Activated naive CD4-positive, alpha-beta T cell treated with anti-CD3 and anti-CD28 coated beads, Interleukin-2, amount 50 U/mL, for 24 hours (primary cell): ENCODE results near the gene TNS1.

Experiments used
- H3K27ac Mint-ChIP-seq: one replicate; pipeline ENCODE4 v1.8.0; 2021; ENCODE audit warnings: mild to moderate bottlenecking, mixed read lengths
- H3K27me3 Mint-ChIP-seq: one replicate; pipeline ENCODE4 v1.8.0; 2021; ENCODE audit warnings: mixed read lengths
- H3K36me3 Mint-ChIP-seq: one replicate; pipeline ENCODE4 v1.8.0; 2021; ENCODE audit warnings: mixed read lengths
- H3K4me1 Mint-ChIP-seq: one replicate; pipeline ENCODE4 v1.8.0; 2021; ENCODE audit warnings: mixed read lengths
- H3K4me3 Mint-ChIP-seq: one replicate; pipeline ENCODE4 v1.8.0; 2021; ENCODE audit warnings: mild to moderate bottlenecking, mixed read lengths
- H3K9me3 Mint-ChIP-seq: one replicate; pipeline ENCODE4 v1.8.0; 2021; ENCODE audit warnings: mixed read lengths

TNS1 gene

GRCh38 chr2:217920879-217921603 lies 81.8 kb downstream of the TNS1 start:
- Mint-ChIP-seq H3K9me3 (no peaks in the 10 kb centered on the region), H3K4me1 (no peaks in the 10 kb centered on the region), H3K27me3 (peaks cover 1% of the 10 kb centered on the region), H3K4me3 (no peak overlapping the region), H3K27ac (no peak overlapping the region), H3K36me3 (no peaks in the 10 kb centered on the region)

- H3K27me3 Mint-ChIP-seq: peaks cover 1% of the 10 kb centered on the region
- no peak overlapping the region for H3K4me3 Mint-ChIP-seq
- no peaks in the 10 kb centered on the region for H3K36me3 Mint-ChIP-seq
- no peak overlapping the region for H3K27ac Mint-ChIP-seq
- no peaks in the 10 kb centered on the region for H3K9me3 Mint-ChIP-seq
- H3K4me1 Mint-ChIP-seq: no peaks in the 10 kb centered on the region
Measured at GRCh38 chr2:217919781-217920351, 82.9 kb downstream of the TNS1 start.

- no peak overlapping the region for H3K4me3 Mint-ChIP-seq
- H3K27ac Mint-ChIP-seq: no peak overlapping the region
- H3K9me3 Mint-ChIP-seq: no peaks in the 10 kb centered on the region
- no peaks in the 10 kb centered on the region for H3K36me3 Mint-ChIP-seq
- H3K27me3 Mint-ChIP-seq: peaks cover 1% of the 10 kb centered on the region
- H3K4me1 Mint-ChIP-seq: no peaks in the 10 kb centered on the region
Measured at GRCh38 chr2:217919204-217919603, 83.6 kb downstream of the TNS1 start.

- H3K27ac Mint-ChIP-seq: no peak overlapping the region
- no peaks in the 10 kb centered on the region for H3K4me1 Mint-ChIP-seq
- H3K9me3 Mint-ChIP-seq: no peaks in the 10 kb centered on the region
- peaks cover 1% of the 10 kb centered on the region for H3K27me3 Mint-ChIP-seq
- H3K36me3 Mint-ChIP-seq: no peaks in the 10 kb centered on the region
- no peak overlapping the region for H3K4me3 Mint-ChIP-seq
Measured at GRCh38 chr2:217918308-217919024, 84.3 kb downstream of the TNS1 start.

- Mint-ChIP-seq H3K9me3 (no peaks in the 10 kb centered on the region), H3K27me3 (peaks cover 1% of the 10 kb centered on the region)
Measured at GRCh38 chr2:217916504-217917254, 86.1 kb downstream of the TNS1 start.

GRCh38 chr2:217915706-217916105 lies 87.1 kb downstream of the TNS1 start:
- no peaks in the 10 kb centered on the region for H3K36me3 Mint-ChIP-seq
- H3K27me3 Mint-ChIP-seq: peaks cover 1% of the 10 kb centered on the region
- H3K4me1 Mint-ChIP-seq: no peaks in the 10 kb centered on the region
- H3K4me3 Mint-ChIP-seq: no peak overlapping the region
- no peaks in the 10 kb centered on the region for H3K9me3 Mint-ChIP-seq
- no peak overlapping the region for H3K27ac Mint-ChIP-seq

More at GRCh38 chr2:217916504-217917254, 86.1 kb downstream of the TNS1 start:
- no peaks in the 10 kb centered on the region for H3K36me3 Mint-ChIP-seq
- H3K4me3 Mint-ChIP-seq: no peak overlapping the region
- H3K27ac Mint-ChIP-seq: no peak overlapping the region
- no peaks in the 10 kb centered on the region for H3K4me1 Mint-ChIP-seq

GRCh38 chr2:217914878-217915277 lies 87.9 kb downstream of the TNS1 start:
- Mint-ChIP-seq H3K27ac (no peak overlapping the region), H3K9me3 (no peaks in the 10 kb centered on the region), H3K36me3 (no peaks in the 10 kb centered on the region), H3K4me1 (no peaks in the 10 kb centered on the region), H3K4me3 (no peak overlapping the region), H3K27me3 (peaks cover 1% of the 10 kb centered on the region)

- Mint-ChIP-seq H3K4me3 (no peak overlapping the region), H3K27ac (no peak overlapping the region), H3K27me3 (peaks cover 1% of the 10 kb centered on the region), H3K36me3 (no peaks in the 10 kb centered on the region), H3K4me1 (no peaks in the 10 kb centered on the region), H3K9me3 (no peaks in the 10 kb centered on the region)
Measured at GRCh38 chr2:217914078-217914477, 88.7 kb downstream of the TNS1 start.

GRCh38 chr2:217913436-217913835 lies 89.4 kb downstream of the TNS1 start:
- Mint-ChIP-seq H3K4me3 (no peak overlapping the region), H3K4me1 (no peaks in the 10 kb centered on the region), H3K9me3 (no peaks in the 10 kb centered on the region), H3K27ac (no peak overlapping the region), H3K27me3 (peaks cover 1% of the 10 kb centered on the region), H3K36me3 (no peaks in the 10 kb centered on the region)

GRCh38 chr2:217912098-217913024 lies 90.4 kb downstream of the TNS1 start:
- no peak overlapping the region for H3K27ac Mint-ChIP-seq
- no peaks in the 10 kb centered on the region for H3K36me3 Mint-ChIP-seq
- no peak overlapping the region for H3K4me3 Mint-ChIP-seq
- H3K4me1 Mint-ChIP-seq: no peaks in the 10 kb centered on the region
- no peaks in the 10 kb centered on the region for H3K9me3 Mint-ChIP-seq
- H3K27me3 Mint-ChIP-seq: peaks cover 4% of the 10 kb centered on the region

- peaks cover 7% of the 10 kb centered on the region for H3K27me3 Mint-ChIP-seq
- no peak overlapping the region for H3K4me3 Mint-ChIP-seq
- H3K27ac Mint-ChIP-seq: no peak overlapping the region
- no peaks in the 10 kb centered on the region for H3K36me3 Mint-ChIP-seq
- no peaks in the 10 kb centered on the region for H3K9me3 Mint-ChIP-seq
- no peaks in the 10 kb centered on the region for H3K4me1 Mint-ChIP-seq
Measured at GRCh38 chr2:217911283-217912097, 91.3 kb downstream of the TNS1 start.

- H3K4me1 Mint-ChIP-seq: no peaks in the 10 kb centered on the region
- H3K27ac Mint-ChIP-seq: no peak overlapping the region
- H3K4me3 Mint-ChIP-seq: no peak overlapping the region
- peaks cover 9% of the 10 kb centered on the region for H3K27me3 Mint-ChIP-seq
- H3K36me3 Mint-ChIP-seq: no peaks in the 10 kb centered on the region
- H3K9me3 Mint-ChIP-seq: no peaks in the 10 kb centered on the region
Measured at GRCh38 chr2:217910875-217911212, 92.0 kb downstream of the TNS1 start.

- no peak overlapping the region for H3K27ac Mint-ChIP-seq
- no peaks in the 10 kb centered on the region for H3K4me1 Mint-ChIP-seq
- H3K27me3 Mint-ChIP-seq: peaks cover 16% of the 10 kb centered on the region
- no peaks in the 10 kb centered on the region for H3K36me3 Mint-ChIP-seq
- H3K4me3 Mint-ChIP-seq: no peak overlapping the region
- H3K9me3 Mint-ChIP-seq: no peaks in the 10 kb centered on the region
Measured at GRCh38 chr2:217909156-217909820, 93.5 kb downstream of the TNS1 start.

- Mint-ChIP-seq H3K4me1 (no peaks in the 10 kb centered on the region), H3K36me3 (no peaks in the 10 kb centered on the region), H3K4me3 (no peak overlapping the region), H3K9me3 (no peaks in the 10 kb centered on the region), H3K27me3 (peaks cover 16% of the 10 kb centered on the region), H3K27ac (no peak overlapping the region)
Measured at GRCh38 chr2:217908544-217908943, 94.3 kb downstream of the TNS1 start.
